OCI-LY3 (cell line): ENCODE results near the gene KLHDC8B.
A peak's percentile ranks its signal among the peaks of the same experiment; 100 is the strongest.

Experiments
- EZH2phosphoT487 ChIP-seq: fragments of 200-600 bp; shearing (Covaris generic); IDR thresholded peaks from 2 replicates; pipeline ENCODE4 v1.6.1; 2018; ENCODE audit warnings: antibody characterized with exemption, mixed run types, low read depth
- TF ChIP-seq, protein P1 (sequence below): fragments of 200-600, 300-600 bp; sonication (generic); IDR thresholded peaks from 2 replicates; pipeline ENCODE4 v1.5.1; 2014; ENCODE audit warnings: antibody characterized with exemption, low read length, low read depth

DNA sequence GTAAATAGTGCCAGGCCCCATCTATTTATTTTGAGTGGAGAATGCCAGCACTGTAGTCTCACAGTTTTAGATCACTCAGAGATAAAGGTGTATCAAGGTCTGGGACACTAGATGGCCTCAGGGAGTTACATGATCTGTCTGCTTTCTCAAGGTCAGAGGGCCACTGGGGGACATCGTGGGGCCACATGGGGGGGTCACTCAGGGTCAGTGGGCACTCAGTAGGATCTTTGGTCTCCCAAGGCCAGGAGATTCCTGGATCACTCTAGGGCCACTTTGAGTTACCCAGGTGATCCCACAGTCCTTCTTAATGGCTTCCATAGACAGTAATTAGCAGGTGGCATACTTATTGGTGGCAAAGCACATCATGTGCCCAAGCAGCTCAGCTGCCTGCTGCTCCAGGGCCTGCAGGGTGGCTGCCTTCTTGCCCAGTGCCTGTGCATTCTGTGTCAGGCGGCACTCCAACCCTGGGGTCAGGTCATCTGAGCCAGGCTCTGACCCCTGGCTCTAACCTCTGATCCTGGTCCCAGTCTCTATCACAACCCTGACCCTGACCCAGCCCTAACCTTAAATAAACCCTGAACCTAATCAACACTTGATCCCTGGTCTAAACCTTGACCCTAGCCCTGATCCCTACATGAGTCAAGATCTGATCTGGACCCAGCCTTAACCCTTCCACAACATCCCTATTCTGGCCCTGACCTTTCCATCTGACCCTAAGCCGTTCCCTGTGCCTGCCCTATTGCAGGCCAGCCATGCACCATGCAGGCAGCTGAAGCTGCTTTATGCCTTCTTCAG, 36.7 kb upstream of the KLHDC8B start:
- TF ChIP-seq, protein P1, sequence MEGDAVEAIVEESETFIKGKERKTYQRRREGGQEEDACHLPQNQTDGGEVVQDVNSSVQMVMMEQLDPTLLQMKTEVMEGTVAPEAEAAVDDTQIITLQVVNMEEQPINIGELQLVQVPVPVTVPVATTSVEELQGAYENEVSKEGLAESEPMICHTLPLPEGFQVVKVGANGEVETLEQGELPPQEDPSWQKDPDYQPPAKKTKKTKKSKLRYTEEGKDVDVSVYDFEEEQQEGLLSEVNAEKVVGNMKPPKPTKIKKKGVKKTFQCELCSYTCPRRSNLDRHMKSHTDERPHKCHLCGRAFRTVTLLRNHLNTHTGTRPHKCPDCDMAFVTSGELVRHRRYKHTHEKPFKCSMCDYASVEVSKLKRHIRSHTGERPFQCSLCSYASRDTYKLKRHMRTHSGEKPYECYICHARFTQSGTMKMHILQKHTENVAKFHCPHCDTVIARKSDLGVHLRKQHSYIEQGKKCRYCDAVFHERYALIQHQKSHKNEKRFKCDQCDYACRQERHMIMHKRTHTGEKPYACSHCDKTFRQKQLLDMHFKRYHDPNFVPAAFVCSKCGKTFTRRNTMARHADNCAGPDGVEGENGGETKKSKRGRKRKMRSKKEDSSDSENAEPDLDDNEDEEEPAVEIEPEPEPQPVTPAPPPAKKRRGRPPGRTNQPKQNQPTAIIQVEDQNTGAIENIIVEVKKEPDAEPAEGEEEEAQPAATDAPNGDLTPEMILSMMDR = peak; percentile 25
- no peak for TF ChIP-seq EZH2phosphoT487
